Measurements from ENCODE around the gene YTHDC2.

DNA sequence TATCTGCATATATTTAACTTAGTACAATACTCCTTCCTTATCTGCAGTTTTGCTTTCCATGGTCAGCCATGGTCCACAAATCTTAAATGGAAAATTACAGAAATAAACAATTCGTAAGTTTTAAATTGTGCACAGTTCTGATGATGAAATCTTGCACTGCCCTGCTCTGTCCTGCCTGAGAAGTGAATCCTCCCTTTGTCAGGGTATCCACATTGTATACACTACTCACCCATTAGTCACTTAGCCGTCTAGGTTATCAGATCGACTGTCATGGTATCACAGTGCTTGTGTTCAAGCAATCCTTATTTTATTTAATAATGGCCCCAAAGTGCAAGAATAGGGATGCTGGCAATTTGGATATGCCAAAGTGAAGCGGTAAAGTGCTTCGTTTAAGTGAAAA, 8.3 kb upstream of the YTHDC2 start:
- TF ChIP-seq, protein P1, sequence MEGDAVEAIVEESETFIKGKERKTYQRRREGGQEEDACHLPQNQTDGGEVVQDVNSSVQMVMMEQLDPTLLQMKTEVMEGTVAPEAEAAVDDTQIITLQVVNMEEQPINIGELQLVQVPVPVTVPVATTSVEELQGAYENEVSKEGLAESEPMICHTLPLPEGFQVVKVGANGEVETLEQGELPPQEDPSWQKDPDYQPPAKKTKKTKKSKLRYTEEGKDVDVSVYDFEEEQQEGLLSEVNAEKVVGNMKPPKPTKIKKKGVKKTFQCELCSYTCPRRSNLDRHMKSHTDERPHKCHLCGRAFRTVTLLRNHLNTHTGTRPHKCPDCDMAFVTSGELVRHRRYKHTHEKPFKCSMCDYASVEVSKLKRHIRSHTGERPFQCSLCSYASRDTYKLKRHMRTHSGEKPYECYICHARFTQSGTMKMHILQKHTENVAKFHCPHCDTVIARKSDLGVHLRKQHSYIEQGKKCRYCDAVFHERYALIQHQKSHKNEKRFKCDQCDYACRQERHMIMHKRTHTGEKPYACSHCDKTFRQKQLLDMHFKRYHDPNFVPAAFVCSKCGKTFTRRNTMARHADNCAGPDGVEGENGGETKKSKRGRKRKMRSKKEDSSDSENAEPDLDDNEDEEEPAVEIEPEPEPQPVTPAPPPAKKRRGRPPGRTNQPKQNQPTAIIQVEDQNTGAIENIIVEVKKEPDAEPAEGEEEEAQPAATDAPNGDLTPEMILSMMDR (IDR thresholded peaks at IDR 0.05) = no peak
- no peak for TF ChIP-seq POLR2A (IDR thresholded peaks at IDR 0.05)
